Stimulated activated CD4-positive, alpha-beta T cell treated with anti-CD3 and anti-CD28 coated beads, Interleukin-1b, Interleukin-23, amount 100 ng/mL, for 1 hour (primary cell): Measurements from ENCODE around the gene POU5F1.

ENCODE experiments used
- DNase-seq, 2 donors: peaks; one replicate each; pipeline ENCODE4 v3.0.0-alpha.2; 2020; ENCODE audit warnings: low read depth in 2 of 2

Gene POU5F1

DNA sequence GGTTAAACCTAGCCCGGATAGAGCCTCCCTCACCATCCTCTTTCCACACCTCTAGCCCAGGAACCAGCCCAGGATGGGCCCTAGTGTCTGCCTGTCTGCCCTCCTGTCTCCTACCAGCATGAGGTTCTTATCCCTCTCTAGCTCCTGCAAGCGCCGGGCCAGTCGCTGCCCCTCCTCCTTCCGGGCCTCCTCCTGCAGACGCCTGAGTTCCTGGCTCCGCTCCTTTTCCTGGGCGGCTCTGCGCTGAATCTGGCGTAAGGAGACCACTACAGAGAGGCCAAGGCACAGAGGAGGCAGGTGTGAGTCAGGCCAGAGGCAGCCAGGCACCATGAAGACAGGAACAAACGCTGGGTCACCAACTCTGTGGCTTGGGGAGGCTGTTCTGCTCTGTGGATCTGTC lies 27.3 kb downstream of the POU5F1 start:
- no peak for DNase-seq

DNA sequence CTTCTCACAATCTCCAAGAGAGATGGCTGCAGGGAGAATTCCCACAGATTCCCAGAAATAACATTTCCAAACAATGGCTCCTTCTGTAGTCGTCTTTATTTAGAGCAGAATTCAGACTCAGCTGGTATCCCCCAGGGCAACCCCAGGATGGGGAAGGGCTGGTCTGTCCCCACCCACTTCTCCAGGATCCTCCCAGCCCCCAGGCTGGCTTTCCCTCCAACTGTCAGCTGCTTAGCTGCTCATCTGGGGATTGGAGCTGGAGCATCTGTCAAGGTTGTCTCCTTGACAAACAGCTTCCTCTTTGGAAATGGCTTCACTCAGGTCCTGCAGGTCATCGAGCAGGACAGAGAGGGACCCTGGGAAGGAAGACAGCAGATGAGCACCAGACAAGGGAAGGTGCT lies 28.1 kb downstream of the POU5F1 start:
- DNase-seq: no peak

DNA sequence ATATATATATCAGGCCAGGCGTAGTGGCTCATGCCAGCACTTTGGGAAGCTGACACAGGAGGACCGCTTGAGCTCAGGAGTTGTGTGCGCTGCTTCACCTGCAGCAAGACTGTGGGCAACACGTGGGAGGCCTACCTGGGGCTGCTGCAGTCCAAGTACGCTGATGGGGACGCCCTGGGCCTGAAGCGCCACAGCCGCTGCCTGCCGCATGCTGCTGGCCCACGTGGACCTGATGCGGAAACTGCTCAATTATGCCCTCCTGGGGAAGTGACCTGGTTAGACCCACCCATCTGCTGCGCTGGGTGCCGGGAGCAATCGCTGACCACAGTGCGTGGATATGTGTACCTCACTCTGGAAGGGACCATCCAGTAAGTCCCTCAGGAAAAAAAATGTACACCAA lies 29.8 kb downstream of the POU5F1 start:
- DNase-seq: no peak

DNA sequence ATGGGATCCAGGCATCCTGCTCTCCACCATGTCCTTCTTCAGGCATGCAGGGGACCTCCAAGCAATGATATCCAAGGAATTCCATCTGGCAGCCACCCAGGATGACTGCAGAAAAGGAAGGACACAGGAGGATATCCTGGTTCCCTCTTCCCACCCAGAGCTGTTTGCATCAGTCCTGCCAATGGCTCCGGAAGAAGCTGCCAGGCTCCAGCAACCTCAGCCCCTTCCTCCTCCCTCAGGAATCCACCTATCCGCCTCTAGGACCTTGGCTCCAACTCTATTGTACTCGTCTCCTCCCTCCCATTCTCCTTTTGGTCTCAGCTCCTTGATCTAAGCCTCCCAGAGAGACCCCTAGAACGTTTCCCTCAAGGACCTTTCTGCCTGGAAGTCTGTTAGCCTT lies 30.9 kb downstream of the POU5F1 start:
- no peak for DNase-seq

DNA sequence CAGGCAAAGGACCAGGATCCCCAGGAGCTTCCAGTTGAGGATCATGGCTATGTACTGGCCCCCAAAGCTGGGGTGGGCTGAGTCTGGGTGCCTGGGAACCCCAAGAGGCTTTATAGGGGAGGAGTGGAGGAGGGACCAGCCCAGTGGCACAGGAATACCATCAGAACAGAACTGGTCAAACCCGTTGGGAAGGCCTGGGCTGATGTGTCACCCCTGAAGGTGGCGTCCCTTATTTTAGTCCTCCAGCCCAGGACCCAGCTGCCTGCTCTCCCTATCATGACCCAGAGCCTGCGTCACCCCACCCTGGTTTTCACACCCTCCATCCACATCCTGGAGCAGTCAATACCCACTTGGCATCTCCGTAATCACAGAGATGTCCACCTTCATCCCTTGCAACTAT lies 31.5 kb downstream of the POU5F1 start, which contains the start of gene PSORS1C2:
Gene PSORS1C2, minus strand, starts transcription at position 85 of the 400 bp plus-strand sequence. Its CDS starts 40 bp downstream, at position 45.
- no peak for DNase-seq

DNA sequence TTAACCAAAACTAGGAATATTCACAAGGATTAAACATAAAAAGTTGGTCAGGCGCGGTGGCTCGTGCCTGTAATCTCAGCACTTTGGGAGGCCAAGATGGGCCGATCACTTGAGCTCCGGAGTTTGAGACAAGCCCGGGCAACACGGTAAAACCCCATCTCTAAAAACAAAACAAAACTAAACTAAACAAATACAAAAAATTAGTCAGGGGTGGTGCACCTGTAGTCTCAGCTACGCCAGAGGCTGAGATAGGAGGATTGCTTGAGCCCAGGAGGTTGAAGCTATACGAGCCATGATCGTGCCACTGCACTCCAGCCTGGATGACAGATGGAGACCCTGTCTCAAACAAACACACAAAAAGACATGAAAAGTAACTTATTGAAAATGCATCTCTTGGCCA lies 34.8 kb downstream of the POU5F1 start:
- DNase-seq: no peak

DNA sequence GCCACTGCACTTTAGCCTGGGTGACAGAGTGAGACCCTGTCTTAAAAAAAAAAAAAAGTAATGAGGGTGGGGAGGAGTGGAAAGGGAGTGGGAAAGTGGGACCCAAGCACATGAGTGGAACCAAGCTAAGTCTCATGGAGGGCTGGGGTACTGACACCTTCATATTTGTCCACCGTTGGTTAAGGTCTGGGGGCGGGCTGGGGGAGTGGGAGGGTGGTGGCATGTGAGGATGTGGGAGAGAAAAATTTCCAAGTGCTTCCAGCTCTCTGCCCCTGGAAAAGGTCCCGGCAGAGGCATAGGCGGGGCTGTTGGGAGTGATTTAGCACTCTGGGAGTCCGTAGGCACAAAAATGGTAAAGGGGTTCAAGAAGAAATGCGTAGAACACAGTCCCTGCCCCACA lies 37.7 kb downstream of the POU5F1 start:
- no peak for DNase-seq

GRCh38 chr6:31131595-31131994 lies 38.9 kb downstream of the POU5F1 start:
- no peak for DNase-seq

DNA sequence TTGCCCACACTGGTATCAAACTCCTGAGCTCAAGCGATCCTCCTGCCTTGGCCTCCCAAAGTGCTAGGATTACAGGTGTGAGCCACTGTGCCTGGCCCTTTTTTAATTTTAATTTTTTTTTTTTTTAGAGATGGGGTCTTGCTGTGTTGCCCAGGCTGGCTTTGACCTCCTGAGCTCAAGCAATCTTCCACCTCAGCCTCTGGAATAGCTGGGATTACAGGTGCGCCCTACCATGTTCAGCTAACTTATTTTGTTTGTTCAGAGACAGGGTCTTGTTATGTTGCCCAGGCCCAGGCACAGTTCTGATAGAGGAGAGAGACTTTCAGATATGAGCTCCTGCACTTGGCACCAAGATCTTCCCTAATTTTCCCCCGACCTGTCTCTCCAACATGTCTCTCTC lies 39.7 kb downstream of the POU5F1 start:
- DNase-seq: no peak

GRCh38 chr6:31129130-31129529 lies 41.4 kb downstream of the POU5F1 start:
- DNase-seq: no peak

DNA sequence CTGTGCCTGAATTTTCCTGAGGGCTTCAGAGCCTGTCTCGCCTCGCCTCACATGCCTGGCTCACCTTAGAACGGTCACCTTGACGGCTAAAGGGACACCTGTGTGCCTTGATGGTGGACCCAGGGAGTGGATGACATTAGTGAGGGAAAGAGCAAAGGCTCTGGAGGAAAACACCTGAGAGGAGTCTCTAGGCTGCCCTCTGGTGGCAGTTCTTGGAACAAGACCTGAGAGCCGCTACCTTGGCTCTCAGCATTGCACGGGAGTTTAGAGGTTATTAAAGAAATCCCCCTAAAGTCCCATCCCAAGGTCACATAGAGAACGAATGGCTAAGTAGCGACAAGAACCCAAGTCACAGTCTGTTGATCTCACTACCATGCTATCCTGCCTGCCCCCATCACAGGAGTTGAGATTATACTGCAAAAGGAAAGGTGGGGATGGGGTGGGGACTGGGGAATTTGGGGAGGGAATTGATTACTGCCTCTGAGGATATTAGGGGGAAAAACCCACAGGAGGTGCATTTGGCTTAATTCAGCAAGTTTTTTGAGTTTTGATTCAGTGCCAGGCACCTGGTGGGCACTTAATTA lies 42.3 kb downstream of the POU5F1 start:
- peak; percentile 41 to 56 for DNase-seq

GRCh38 chr6:31126396-31127175 lies 43.9 kb downstream of the POU5F1 start:
- no peak for DNase-seq

DNA sequence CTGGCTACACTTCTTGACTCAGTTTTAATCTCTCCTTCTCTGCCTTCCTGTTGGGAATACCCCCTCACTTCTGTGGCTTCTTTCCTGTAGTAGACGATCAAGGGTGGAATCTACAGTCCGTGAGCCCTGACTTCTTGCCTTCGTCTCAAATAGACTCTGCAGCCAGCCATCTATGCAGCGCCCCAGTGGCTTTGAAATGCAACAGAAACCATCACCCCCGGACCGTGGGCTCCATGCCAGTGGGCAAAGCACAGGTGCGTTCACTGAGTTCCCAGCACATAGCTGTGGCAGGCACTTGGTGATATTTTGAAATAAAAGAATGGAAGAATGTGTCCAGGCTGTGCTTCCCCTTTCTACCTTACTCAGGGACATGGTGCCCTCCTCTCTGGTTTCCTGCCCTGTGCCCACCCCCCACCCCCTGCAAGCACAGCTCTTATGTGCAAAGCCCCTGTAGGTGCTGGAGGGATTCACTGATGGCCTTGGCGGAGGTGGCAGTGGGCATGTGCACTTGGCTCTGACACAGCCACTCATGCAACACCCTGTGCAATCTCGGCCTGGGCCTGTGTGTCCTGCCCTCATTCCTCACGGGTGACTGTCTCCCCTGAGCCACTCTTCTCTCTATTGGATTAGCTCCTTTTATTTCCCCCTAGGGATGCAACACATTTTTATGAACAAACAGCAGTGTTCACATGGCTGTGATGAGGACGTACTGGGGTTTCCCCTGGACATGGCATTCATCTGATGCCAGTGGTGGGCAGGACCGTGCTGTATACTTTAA lies 44.7 kb downstream of the POU5F1 start:
- DNase-seq: no peak

GRCh38 chr6:31125162-31125561 lies 45.3 kb downstream of the POU5F1 start:
- DNase-seq: no peak

- no peak for DNase-seq
These were observed 47.4 kb downstream of the POU5F1 start for GRCh38 chr6:31122791-31123706.

- DNase-seq: no peak
These were observed 49.2 kb downstream of the POU5F1 start for GRCh38 chr6:31121131-31121790.

DNA sequence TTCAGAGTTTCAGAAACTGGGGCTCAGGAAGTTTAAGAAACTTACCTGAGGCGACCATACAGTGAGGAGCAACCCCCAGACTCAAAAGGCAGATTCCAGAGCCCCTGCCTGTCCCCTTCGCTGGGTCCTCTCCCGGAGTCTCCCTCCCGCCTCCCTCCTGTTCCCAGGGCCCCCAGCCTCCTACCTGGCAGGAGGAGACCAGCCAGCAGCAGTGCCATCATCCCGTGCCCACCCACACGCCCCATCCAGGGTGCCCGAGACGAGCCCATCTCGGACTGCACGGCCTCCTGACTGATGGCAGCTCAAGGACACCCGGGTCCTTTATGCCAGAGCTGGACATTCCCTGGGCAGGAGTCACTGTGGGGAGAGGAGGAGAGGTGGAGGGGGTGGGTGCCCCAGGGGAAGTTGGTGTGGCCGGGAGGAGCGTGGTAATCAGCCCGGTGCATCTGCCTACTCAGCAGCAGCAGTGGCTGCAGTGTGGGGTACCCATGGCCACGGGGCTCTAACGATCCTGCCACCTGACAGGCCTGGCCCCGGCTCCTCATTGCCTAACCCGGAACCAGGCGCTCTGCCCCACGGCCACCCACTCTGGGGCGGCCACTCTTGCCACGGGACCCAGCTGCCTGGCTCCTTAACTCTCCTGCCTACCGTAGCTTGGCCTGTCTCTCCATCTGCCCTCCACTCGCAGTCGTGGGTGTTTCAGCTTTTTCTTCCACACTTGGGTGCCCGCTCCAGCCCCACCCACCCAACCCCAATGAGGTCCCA lies 50.1 kb downstream of the POU5F1 start, which contains the start of gene CDSN:
Gene CDSN, minus strand, starts transcription at position 296 of the 765 bp plus-strand sequence. Its CDS starts 27 bp downstream, at position 269.
- no peak for DNase-seq

DNA sequence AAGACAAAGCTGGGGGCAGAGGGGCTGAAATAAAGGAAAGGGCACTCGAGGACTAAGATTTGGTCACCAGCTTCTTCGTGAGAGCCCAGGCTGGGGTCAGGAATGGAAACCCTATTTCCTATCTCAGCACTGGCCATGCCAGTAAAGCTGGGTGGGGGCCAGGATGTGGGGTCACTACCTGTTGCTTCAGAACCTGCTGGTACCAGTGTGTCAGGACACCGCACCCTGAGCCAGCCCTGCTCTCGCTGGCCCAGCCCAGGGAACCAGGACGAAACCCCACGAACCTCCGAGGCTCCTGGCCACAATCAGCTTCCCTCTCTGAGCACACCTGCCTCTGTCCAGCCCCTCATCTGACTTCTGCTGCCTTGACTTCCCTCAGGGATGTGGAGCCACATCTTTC lies 52.3 kb downstream of the POU5F1 start:
- no peak for DNase-seq

GRCh38 chr6:31116661-31117385 lies 53.7 kb downstream of the POU5F1 start:
- DNase-seq: no peak
